ENCODE measurements around the gene NEU2. TPM values are rescaled to one million over a fixed set of nuclear protein-coding genes. Genes with fewer than 3 reads are reported as not detected.

The NEU2 gene
- total and polyA plus RNA-seq, 2 of the 13 experiments (the other 11 are each of a cell fraction or from before 2014, with no cell fraction given): not detected

- no peak for TF ChIP-seq MLXIP (CRISPR knock-in tag; IDR thresholded peaks at IDR 0.05; ENCODE audit: borderline replicate concordance)
- no peak for TF ChIP-seq ZNF329 (CRISPR knock-in tag; IDR thresholded peaks at IDR 0.05; ENCODE audit: low read depth)
- no peak for TF ChIP-seq ZNF773 (CRISPR knock-in tag; IDR thresholded peaks at IDR 0.05; ENCODE audit: borderline replicate concordance)
- TF ChIP-seq ZNF251 (CRISPR knock-in tag; IDR thresholded peaks at IDR 0.05): no peak
- TF ChIP-seq MEF2D (CRISPR knock-in tag; IDR thresholded peaks at IDR 0.05): no peak; the same call in 1 of the 2 replicates
- TF ChIP-seq ZNF552 (CRISPR knock-in tag; IDR thresholded peaks at IDR 0.05; ENCODE audit: borderline replicate concordance): no peak
- no peak for TF ChIP-seq TCF7 (IDR thresholded peaks at IDR 0.05; ENCODE audit: low read depth)
- TF ChIP-seq ZFP1 (CRISPR knock-in tag; IDR thresholded peaks at IDR 0.05): no peak
- no peak for TF ChIP-seq KLF15 (CRISPR knock-in tag; IDR thresholded peaks at IDR 0.05; ENCODE audit: borderline replicate concordance)
- 0 out of 2 replicates have a peak, but pooled peaks have one; percentile 78 for TF ChIP-seq KLF13 (CRISPR knock-in tag; IDR thresholded peaks at IDR 0.05)
- TF ChIP-seq SMC3 (IDR thresholded peaks at IDR 0.05; ENCODE audit: low read length): no peak
- TF ChIP-seq ZBTB14 (CRISPR knock-in tag; IDR thresholded peaks at IDR 0.05): no peak
- TF ChIP-seq SALL1 (CRISPR knock-in tag; IDR thresholded peaks at IDR 0.05): peak; percentile 22; the same call in 1 of the 2 replicates
- peak; percentile 43; the same call in 1 of the 2 replicates for TF ChIP-seq YEATS4 (CRISPR knock-in tag; IDR thresholded peaks at IDR 0.05; ENCODE audit: borderline replicate concordance)
- TF ChIP-seq ZNF468 (CRISPR knock-in tag; IDR thresholded peaks at IDR 0.05): no peak
- TF ChIP-seq TEF (CRISPR knock-in tag; IDR thresholded peaks at IDR 0.05): no peak
- no peak; the same call in 1 of the 2 replicates for TF ChIP-seq POGK (CRISPR knock-in tag; conservative IDR thresholded peaks at IDR 0.05)
Observed at GRCh38 chr2:233060501-233060979, 28.1 kb downstream of the NEU2 start (continued).

Data from HepG2 (cell line).